Measurements from ENCODE around the gene RAB28.

Gene RAB28

GRCh38 chr4:13527192-13527980, 43.2 kb upstream of the RAB28 start:
- no peak for DNase-seq (ENCODE audit: extremely low read depth, low read depth)
- H3K4me3 ChIP-seq (replicated peaks; ENCODE audit: low read depth, low read length), result no peak overlapping the region
- TF ChIP-seq CTCF (IDR thresholded peaks at IDR 0.05; ENCODE audit: low read depth, low read length, missing control alignments), result no peak

- H3K4me3 ChIP-seq (replicated peaks; ENCODE audit: low read depth, low read length), result no peak overlapping the region
- no peak for TF ChIP-seq CTCF (IDR thresholded peaks at IDR 0.05; ENCODE audit: low read depth, low read length, missing control alignments)
- no peak for DNase-seq (ENCODE audit: extremely low read depth, low read depth)
These were observed 42.5 kb upstream of the RAB28 start for GRCh38 chr4:13526658-13527057.

GRCh38 chr4:13525606-13526281, 41.6 kb upstream of the RAB28 start:
- TF ChIP-seq CTCF (IDR thresholded peaks at IDR 0.05; ENCODE audit: low read depth, low read length, missing control alignments), result no peak
- no peak overlapping the region for H3K4me3 ChIP-seq (replicated peaks; ENCODE audit: low read depth, low read length)
- DNase-seq (ENCODE audit: extremely low read depth, low read depth), result no peak

GRCh38 chr4:13524504-13525243, 40.5 kb upstream of the RAB28 start:
- TF ChIP-seq CTCF (IDR thresholded peaks at IDR 0.05; ENCODE audit: low read depth, low read length, missing control alignments), result no peak
- H3K4me3 ChIP-seq (replicated peaks; ENCODE audit: low read depth, low read length), result no peak overlapping the region
- no peak for DNase-seq (ENCODE audit: extremely low read depth, low read depth)

- no peak overlapping the region for H3K4me3 ChIP-seq (replicated peaks; ENCODE audit: low read depth, low read length)
- TF ChIP-seq CTCF (IDR thresholded peaks at IDR 0.05; ENCODE audit: low read depth, low read length, missing control alignments), result no peak
These were observed 39.7 kb upstream of the RAB28 start for GRCh38 chr4:13523591-13524503.

GRCh38 chr4:13523105-13523477, 39.0 kb upstream of the RAB28 start:
- no peak for TF ChIP-seq CTCF (IDR thresholded peaks at IDR 0.05; ENCODE audit: low read depth, low read length, missing control alignments)
- H3K4me3 ChIP-seq (replicated peaks; ENCODE audit: low read depth, low read length), result no peak overlapping the region
- no peak for DNase-seq (ENCODE audit: extremely low read depth, low read depth)

More at GRCh38 chr4:13523591-13524503, 39.7 kb upstream of the RAB28 start:
- no peak for DNase-seq (ENCODE audit: extremely low read depth, low read depth)
